Ovary (tissue), 9 donors: ENCODE results near the gene PKP3. TPM values are rescaled to one million over a fixed set of nuclear protein-coding genes. Genes with fewer than 3 reads are reported as not detected.
"Not testable (repeated sequence)": the region's sequence is repeated elsewhere in the genome, so short reads cannot be mapped to it uniquely, and the experiment has no call there.

Experiments used
- DNase-seq, 5 donors: peaks; one replicate each; pipeline ENCODE4 v3.0.0-alpha.2; 2019 to 2020
- H3K27ac ChIP-seq, 2 donors: fragments of 200-600 bp; one replicate each; pipeline versions ENCODE4 v1.5.1 to v1.8.0; 2019 to 2022
- H3K27me3 ChIP-seq: fragments of 200-600 bp; one replicate; pipeline ENCODE4 v1.8.0; 2022
- H3K36me3 ChIP-seq: fragments of 200-600 bp; sonication (generic); one replicate; pipeline ENCODE4 v1.5.1; 2019
- H3K4me1 ChIP-seq: one replicate; pipeline ENCODE4 v1.8.1; 2013; ENCODE audit warnings: mild to moderate bottlenecking, moderate library complexity; ENCODE audit not compliant: insufficient read depth
- H3K4me3 ChIP-seq: fragments of 200-600 bp; sonication (generic); one replicate; pipeline ENCODE4 v1.5.1; 2017
- H3K9me3 ChIP-seq, 2 donors: fragments of 200-600 bp in 1 of 2; sonication (generic) in 1 of 2; one replicate each; pipeline versions ENCODE4 v1.5.1 to v1.8.1; 2013 to 2019; ENCODE audit warnings: mild to moderate bottlenecking in 1 of 2, moderate library complexity in 1 of 2
- CTCF ChIP-seq, 3 donors: fragments of 450-650 bp in 2 of 3; fragments of 200-600 bp in 1 of 3; IDR thresholded peaks; one replicate each; pipeline versions ENCODE4 v1.5.1 to v1.8.0; 2016 to 2022; ENCODE audit warnings: antibody characterized with exemption in 3 of 3, mild to moderate bottlenecking in 1 of 3
- EP300 ChIP-seq: sonication (generic); formaldehyde crosslinking; IDR thresholded peaks from one replicate; pipeline ENCODE4 v1.6.1; 2017; ENCODE audit warnings: antibody characterized with exemption
- POLR2A ChIP-seq: fragments of 450-650 bp; IDR thresholded peaks from one replicate; pipeline ENCODE4 v1.6.1; 2017; ENCODE audit warnings: antibody characterized with exemption, mild to moderate bottlenecking, moderate library complexity
- WGBS, 3 donors: extraction: QIAGEN DNeasy Blood & Tissue Kit in 1 of 3; methylation state at CpG; one replicate each; pipeline versions ENCODE4 v1.1.5 to v1.1.7; 2013 to 2017; 5-methylcytosine and 5-hydroxymethylcytosine counted together
- intact Hi-C, 4 donors: fragments of 100-400 bp; cut with DNase I; formaldehyde crosslinking; loops; one replicate each; pipeline versions ENCODE4 v1.11.0 to v1.15.1; 2022 to 2023
- polyA plus RNA-seq, 2 donors: library from polyadenylated mRNA; stranded (reverse); fragments of 200-250 nt in 1 of 2; fragments of 350-450 nt in 1 of 2; fragmentation: Illumina TruSeq in 1 of 2; extraction: RNeasy Lipid Tissue Mini Kit (QIAGEN cat#74804) in 1 of 2; gene quantifications; one replicate each; pipeline ENCODE4 v1.2.3, GENCODE V29; 2013 to 2014
- total RNA-seq, 7 donors: library from RNA; depleted of rRNA in 2 of 7; stranded (reverse); fragments of >200 nt in 2 of 7; fragmentation: NEBNext Ultra II Directional in 3 of 7; extraction: Animal tissue kit (Norgen Biotek cat#: 25700) in 3 of 7; gene quantifications; one replicate each; pipeline versions ENCODE4 v1.1.0 to v1.2.4, GENCODE V29; 2016 to 2023
- donor health status: DM: no; HTN: no; CAD: no; lungs with moderate emphysema.
- donor health status: DM: no; HTN: no; CAD: no.
- donor health status: Bipolar disorder and iron deficiency.
- donor health status: DM: yes; HTN: yes; CAD: no.
- donor health status: DM: no; HTN: no; CAD: no.
- donor health status: DM: yes; HTN: yes; CAD: no.

PKP3 gene
- total and polyA plus RNA-seq, 9 donors, result 0.21 to 56.8 (median 3.0) TPM; not detected in 1

- Histone ChIP-seq H3K27me3 (no peaks in the 10 kb centered on the region), H3K4me3 (no peak overlapping the region), H3K4me1 (no peaks in the 10 kb centered on the region), H3K36me3 (no peaks in the 10 kb centered on the region), H3K9me3 (no peaks in the 10 kb centered on the region), H3K27ac (no peak overlapping the region)
- WGBS, 3 donors, result 91 to 92% (median 92%) methylated on average over 14 to 17 of the region's 17 CpGs
- no peak for TF ChIP-seq EP300
- no peak for TF ChIP-seq POLR2A
- TF ChIP-seq CTCF (IDR thresholded peaks at IDR 0.05), result no peak
- intact Hi-C loops, result no loop called here
- no peak for DNase-seq
These were observed 39.1 kb downstream of the PKP3 start for GRCh38 chr11:433111-433510.

GRCh38 chr11:433641-434040, 39.6 kb downstream of the PKP3 start:
- intact Hi-C loops, result no loop called here
- Histone ChIP-seq H3K27me3 (no peaks in the 10 kb centered on the region), H3K9me3 (no peaks in the 10 kb centered on the region), H3K4me1 (no peaks in the 10 kb centered on the region), H3K4me3 (no peak overlapping the region), H3K27ac (no peak overlapping the region), H3K36me3 (no peaks in the 10 kb centered on the region)
- TF ChIP-seq POLR2A (no peak), EP300 (no peak), CTCF (IDR thresholded peaks at IDR 0.05) (no peak)
- WGBS, 3 donors, result 79 to 87% (median 79%) methylated on average over 15 to 20 of the region's 20 CpGs
- DNase-seq, result no peak

- WGBS, 3 donors, result 72 to 76% (median 76%) methylated on average over 15 to 16 of the region's 16 CpGs
- Histone ChIP-seq H3K4me1 (no peaks in the 10 kb centered on the region), H3K36me3 (no peaks in the 10 kb centered on the region), H3K9me3 (no peaks in the 10 kb centered on the region), H3K4me3 (no peak overlapping the region), H3K27me3 (no peaks in the 10 kb centered on the region), H3K27ac (no peak overlapping the region)
- TF ChIP-seq POLR2A (no peak), CTCF (IDR thresholded peaks at IDR 0.05) (no peak), EP300 (no peak)
- intact Hi-C loops, result no loop called here
- no peak for DNase-seq
These were observed 40.5 kb downstream of the PKP3 start for GRCh38 chr11:434496-434895.

- H3K36me3 ChIP-seq, H3K4me3 ChIP-seq, H3K9me3 ChIP-seq, H3K27me3 ChIP-seq, intact Hi-C loops, H3K4me1 ChIP-seq, DNase-seq, H3K27ac ChIP-seq: not testable (repeated sequence)
- WGBS, 3 donors, result 85 to 98% (median 91%) methylated on average over 1 of the region's 1 CpG
These were observed 41.2 kb downstream of the PKP3 start for GRCh38 chr11:434999-435740.

GRCh38 chr11:437228-437870, 43.3 kb downstream of the PKP3 start:
- intact Hi-C loops, result no loop called here
- H3K4me1 ChIP-seq, result no peaks in the 10 kb centered on the region
- no peaks in the 10 kb centered on the region for H3K9me3 ChIP-seq
- no peak for TF ChIP-seq EP300
- TF ChIP-seq POLR2A, result no peak
- TF ChIP-seq CTCF (IDR thresholded peaks at IDR 0.05), result no peak
- no peak overlapping the region for H3K27ac ChIP-seq
- H3K27me3 ChIP-seq, result no peaks in the 10 kb centered on the region
- H3K4me3 ChIP-seq, result no peak overlapping the region
- 78 to 88% (median 82%) methylated on average over 17 of the region's 17 CpGs for WGBS, 3 donors
- no peaks in the 10 kb centered on the region for H3K36me3 ChIP-seq
- DNase-seq, result no peak
